Caco-2 (cell line): ENCODE measurements around the gene PRDM15. TPM values are rescaled to one million over a fixed set of nuclear protein-coding genes. Genes with fewer than 3 reads are reported as not detected.

ENCODE experiments used
- BruUV-seq: library from RNA; stranded (reverse); fragments of 400-500 nt; replicated peaks from 2 replicates; lab custom pipeline; 2021; lab: Mats Ljungman, UMichigan
- CTCF ChIA-PET: fragments of 300-600 bp; sonication (Branson Sonifier 250); formaldehyde crosslinking; loops from one replicate; lab custom pipeline; 2022; ENCODE audit warnings: antibody characterized with exemption; lab: Charles Lee
- POLR2A ChIA-PET: fragments of 300-600 bp; sonication (Branson Sonifier 250); formaldehyde crosslinking; loops from one replicate; lab custom pipeline; 2022; ENCODE audit warnings: antibody characterized with exemption; lab: Charles Lee
- DNase-seq, 2 experiments: peaks; one replicate each; pipeline versions ENCODE4 v3.0.0 to v3.0.0-alpha.2; 2020 to 2022
- H3K27me3 ChIP-seq: replicated peaks from 2 replicates; pipeline ENCODE4 v1.6.0; 2011; ENCODE audit warnings: low read length; ENCODE audit not compliant: control insufficient read depth, insufficient read depth
- H3K36me3 ChIP-seq: 2 replicates; pipeline ENCODE4 v1.5.1; 2011; ENCODE audit warnings: low read length; ENCODE audit not compliant: control insufficient read depth, insufficient read depth
- H3K4me1 ChIP-seq: fragments of 250-450 bp; sonication (Bioruptor Pico); 2 replicates; pipeline ENCODE4 v1.5.1; 2020; ENCODE audit warnings: mild to moderate bottlenecking
- H3K4me3 ChIP-seq: 2 replicates; pipeline ENCODE4 v1.5.1; 2011; ENCODE audit warnings: low read depth, mild to moderate bottlenecking, control low read depth, low read length
- H3K9me3 ChIP-seq: fragments of 250-450 bp; sonication (Bioruptor Pico); 2 replicates; pipeline ENCODE4 v1.5.1; 2020; ENCODE audit warnings: mild to moderate bottlenecking, moderate library complexity
- H3K27ac Mint-ChIP-seq: one replicate; pipeline ENCODE4 v1.8.0; 2022; ENCODE audit warnings: mixed read lengths; ENCODE audit not compliant: unreplicated experiment
- H3K27me3 Mint-ChIP-seq: one replicate; pipeline ENCODE4 v1.8.0; 2022; ENCODE audit warnings: mixed read lengths; ENCODE audit not compliant: insufficient read depth, unreplicated experiment
- H3K36me3 Mint-ChIP-seq: one replicate; pipeline ENCODE4 v1.8.0; 2022; ENCODE audit warnings: mild to moderate bottlenecking, mixed read lengths; ENCODE audit not compliant: insufficient read depth, unreplicated experiment
- H3K4me1 Mint-ChIP-seq: one replicate; pipeline ENCODE4 v1.8.0; 2022; ENCODE audit warnings: low read depth, mixed read lengths; ENCODE audit not compliant: unreplicated experiment
- H3K4me3 Mint-ChIP-seq: one replicate; pipeline ENCODE4 v1.8.0; 2022; ENCODE audit warnings: mild to moderate bottlenecking, moderate library complexity, mixed read lengths; ENCODE audit not compliant: unreplicated experiment
- H3K9me3 Mint-ChIP-seq: one replicate; pipeline ENCODE4 v1.8.0; 2022; ENCODE audit warnings: mixed read lengths; ENCODE audit not compliant: unreplicated experiment
- intact Hi-C: fragments of 100-400 bp; cut with micrococcal nuclease; formaldehyde crosslinking; loops from one replicate; pipeline ENCODE4 v1.10.0; 2022; ENCODE audit not compliant: unreplicated experiment
- total RNA-seq: library from RNA; stranded (reverse); gene quantifications from 2 replicates; pipeline ENCODE4 v1.2.3, GENCODE V29; 2022
- TF ChIP-seq, protein P1 (sequence below), 2 experiments: fragments of 200-600 bp in 1 of 2; IDR thresholded peaks; 1 replicate in 1 of 2; 2 replicates in 1 of 2; pipeline versions ENCODE4 v1.5.1 to v1.8.0; 2011 to 2022; ENCODE audit warnings: antibody characterized with exemption in 1 of 2, control low read depth in 1 of 2, inconsistent platforms in 1 of 2, low read depth in 1 of 2, low read length in 1 of 2, mild to moderate bottlenecking in 1 of 2, moderate library complexity in 1 of 2; ENCODE audit not compliant: insufficient read depth in 1 of 2, severe bottlenecking in 1 of 2, unreplicated experiment in 1 of 2

Gene PRDM15
- total RNA-seq, 1 experiment from 2014 or later = 5.6 TPM

DNA sequence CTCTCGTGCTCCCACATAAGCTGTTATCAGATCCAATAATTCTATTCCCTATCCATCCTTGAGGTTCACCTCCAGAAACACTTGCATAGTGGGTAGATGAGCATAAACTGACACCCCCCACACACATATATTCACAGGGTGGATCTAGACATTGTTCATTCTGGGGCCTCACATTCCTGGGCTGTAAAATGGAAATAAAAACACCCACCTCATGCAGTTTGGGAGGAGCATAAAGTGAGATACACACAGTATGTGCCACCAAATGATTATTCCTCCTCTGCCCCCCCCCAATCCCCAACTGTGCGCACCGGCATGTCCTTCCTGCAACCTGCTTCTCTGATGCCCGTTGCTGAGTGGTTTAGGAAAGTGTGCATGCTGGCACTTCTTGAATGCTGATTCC lies 17.9 kb downstream of the PRDM15 start:
- no peaks in the 10 kb centered on the region for H3K36me3 Mint-ChIP-seq
- H3K9me3 Mint-ChIP-seq = no peaks in the 10 kb centered on the region
- Histone ChIP-seq H3K4me1 (peaks cover 5% of the 10 kb centered on the region), H3K36me3 (no peaks in the 10 kb centered on the region; the same call in 1 of the 2 replicates), H3K4me3 (no peak overlapping the region), H3K9me3 (no peaks in the 10 kb centered on the region), H3K27me3 (no peaks in the 10 kb centered on the region)
- ChIA-PET POLR2A (no interaction called here), CTCF (no interaction called here)
- intact Hi-C loops = no loop called here
- H3K4me1 Mint-ChIP-seq = no peaks in the 10 kb centered on the region
- H3K27ac Mint-ChIP-seq = no peak overlapping the region
- BruUV-seq = no TSS peak
- H3K4me3 Mint-ChIP-seq = no peak overlapping the region
- no peaks in the 10 kb centered on the region for H3K27me3 Mint-ChIP-seq
- DNase-seq = no peak
- TF ChIP-seq, protein P1, sequence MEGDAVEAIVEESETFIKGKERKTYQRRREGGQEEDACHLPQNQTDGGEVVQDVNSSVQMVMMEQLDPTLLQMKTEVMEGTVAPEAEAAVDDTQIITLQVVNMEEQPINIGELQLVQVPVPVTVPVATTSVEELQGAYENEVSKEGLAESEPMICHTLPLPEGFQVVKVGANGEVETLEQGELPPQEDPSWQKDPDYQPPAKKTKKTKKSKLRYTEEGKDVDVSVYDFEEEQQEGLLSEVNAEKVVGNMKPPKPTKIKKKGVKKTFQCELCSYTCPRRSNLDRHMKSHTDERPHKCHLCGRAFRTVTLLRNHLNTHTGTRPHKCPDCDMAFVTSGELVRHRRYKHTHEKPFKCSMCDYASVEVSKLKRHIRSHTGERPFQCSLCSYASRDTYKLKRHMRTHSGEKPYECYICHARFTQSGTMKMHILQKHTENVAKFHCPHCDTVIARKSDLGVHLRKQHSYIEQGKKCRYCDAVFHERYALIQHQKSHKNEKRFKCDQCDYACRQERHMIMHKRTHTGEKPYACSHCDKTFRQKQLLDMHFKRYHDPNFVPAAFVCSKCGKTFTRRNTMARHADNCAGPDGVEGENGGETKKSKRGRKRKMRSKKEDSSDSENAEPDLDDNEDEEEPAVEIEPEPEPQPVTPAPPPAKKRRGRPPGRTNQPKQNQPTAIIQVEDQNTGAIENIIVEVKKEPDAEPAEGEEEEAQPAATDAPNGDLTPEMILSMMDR (IDR thresholded peaks at IDR 0.05; ENCODE audit: insufficient read depth in 1 of 2, low read depth in 1 of 2, low read length in 1 of 2, severe bottlenecking in 1 of 2, unreplicated experiment in 1 of 2) = no peak

DNA sequence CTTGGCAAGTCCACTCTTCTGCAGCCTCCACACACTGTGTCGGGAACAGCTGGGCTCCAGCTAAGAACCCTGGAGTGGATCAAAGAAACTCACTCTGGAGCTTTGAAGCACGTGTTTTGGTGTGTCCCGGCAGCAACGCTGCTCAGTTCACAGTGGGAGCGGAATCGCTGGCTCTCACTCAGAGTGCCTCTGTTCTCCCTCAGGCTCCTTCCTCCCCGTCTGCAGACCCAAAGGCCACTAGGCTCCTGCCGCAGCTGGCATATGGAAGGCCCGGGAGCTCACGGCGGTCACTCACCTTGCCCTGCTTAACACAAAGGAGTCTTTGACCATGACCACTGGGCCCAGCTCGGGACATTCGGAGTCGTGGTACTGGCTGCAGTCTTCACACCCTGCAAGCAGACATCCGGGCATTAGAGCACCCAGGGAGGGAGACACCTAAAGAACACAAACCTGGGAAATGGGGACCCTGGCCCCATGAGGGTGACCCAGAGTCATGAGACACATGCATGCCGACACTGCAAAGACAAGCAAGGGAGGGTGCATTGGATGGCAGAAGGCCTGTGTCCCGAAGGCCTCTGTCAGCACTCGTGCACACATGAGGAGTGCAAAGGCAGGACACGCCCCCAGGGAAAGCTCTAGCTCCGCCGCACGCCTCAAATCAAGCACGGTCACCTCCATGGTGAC lies 19.7 kb downstream of the PRDM15 start:
- POLR2A ChIA-PET = no interaction called here
- Histone ChIP-seq H3K4me1 (no peaks in the 10 kb centered on the region; the same call in 1 of the 2 replicates), H3K27me3 (no peaks in the 10 kb centered on the region), H3K4me3 (no peak overlapping the region), H3K36me3 (no peaks in the 10 kb centered on the region; the same call in 1 of the 2 replicates), H3K9me3 (no peaks in the 10 kb centered on the region)
- no peak overlapping the region for H3K27ac Mint-ChIP-seq
- no peak for DNase-seq
- TF ChIP-seq, protein P1 (IDR thresholded peaks at IDR 0.05; ENCODE audit: insufficient read depth in 1 of 2, low read depth in 1 of 2, low read length in 1 of 2, severe bottlenecking in 1 of 2, unreplicated experiment in 1 of 2) = no peak
- intact Hi-C loops = no loop called here
- no peaks in the 10 kb centered on the region for H3K4me1 Mint-ChIP-seq
- H3K27me3 Mint-ChIP-seq = no peaks in the 10 kb centered on the region
- H3K9me3 Mint-ChIP-seq = no peaks in the 10 kb centered on the region
- CTCF ChIA-PET = interaction anchor here (0.8 kb wide), 1 partner anchor 42 kb away, joined by 3 read pairs; no protein-coding TSS in a partner anchor
- BruUV-seq = no TSS peak
- no peak overlapping the region for H3K4me3 Mint-ChIP-seq
- no peaks in the 10 kb centered on the region for H3K36me3 Mint-ChIP-seq

DNA sequence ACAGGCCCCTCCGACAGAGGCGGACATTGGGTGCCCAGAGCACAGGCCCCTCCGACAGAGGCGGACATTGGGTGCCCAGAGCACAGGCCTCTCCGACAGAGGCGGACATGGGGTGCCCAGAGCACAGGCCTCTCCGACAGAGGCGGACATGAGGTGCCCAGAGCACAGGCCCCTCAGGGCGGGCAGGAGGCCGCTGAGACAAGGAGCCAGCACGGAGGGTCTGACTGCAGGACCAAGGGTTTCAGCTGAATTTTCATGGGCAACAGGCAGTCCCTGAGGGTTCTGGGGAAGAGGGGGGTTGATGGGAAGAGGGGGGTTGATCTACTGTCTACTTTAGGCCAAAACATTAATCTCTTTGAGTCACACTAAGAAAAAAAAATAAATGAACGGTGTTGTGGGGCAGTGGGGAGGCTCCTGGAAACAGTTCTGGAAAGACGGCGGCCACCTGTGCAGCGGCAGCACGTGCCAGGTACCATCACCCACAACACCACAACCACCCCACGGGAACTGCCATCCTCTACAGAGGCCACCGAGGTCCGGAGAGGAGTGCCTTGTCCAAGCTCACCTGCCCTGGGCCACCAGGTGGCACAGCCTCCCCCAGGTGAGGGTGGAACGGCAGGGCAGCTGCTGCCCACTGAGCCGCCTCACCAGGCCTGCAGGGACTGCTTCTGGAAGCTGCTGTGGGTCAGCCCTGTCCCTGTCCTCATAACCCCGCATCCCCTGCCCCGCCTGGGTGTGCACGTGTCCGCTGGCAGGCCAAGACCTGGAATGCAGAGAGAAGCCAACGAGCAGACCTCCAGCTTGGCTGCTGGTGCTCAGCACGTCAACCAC lies 20.5 kb downstream of the PRDM15 start:
- TF ChIP-seq, protein P1 (IDR thresholded peaks at IDR 0.05; ENCODE audit: insufficient read depth in 1 of 2, low read depth in 1 of 2, low read length in 1 of 2, severe bottlenecking in 1 of 2, unreplicated experiment in 1 of 2) = no peak
- H3K9me3 Mint-ChIP-seq = no peaks in the 10 kb centered on the region
- H3K27ac Mint-ChIP-seq = no peak overlapping the region
- no peaks in the 10 kb centered on the region for H3K36me3 Mint-ChIP-seq
- Histone ChIP-seq H3K36me3 (peaks cover 1% of the 10 kb centered on the region), H3K4me3 (no peak overlapping the region), H3K27me3 (no peaks in the 10 kb centered on the region), H3K9me3 (no peaks in the 10 kb centered on the region), H3K4me1 (no peaks in the 10 kb centered on the region; the same call in 1 of the 2 replicates)
- intact Hi-C loops = no loop called here
- POLR2A ChIA-PET = no interaction called here
- CTCF ChIA-PET = interaction anchor here (0.8 kb wide), 1 partner anchor 41 kb away, joined by 3 read pairs; no protein-coding TSS in a partner anchor
- BruUV-seq = no TSS peak
- H3K4me3 Mint-ChIP-seq = no peak overlapping the region
- no peaks in the 10 kb centered on the region for H3K4me1 Mint-ChIP-seq
- no peak for DNase-seq
- no peaks in the 10 kb centered on the region for H3K27me3 Mint-ChIP-seq
